WTC11 (cell line): ENCODE measurements around the gene OR11H7. TPM values are rescaled to one million over a fixed set of nuclear protein-coding genes. Genes with fewer than 3 reads are reported as not detected.

Source experiments
- ATAC-seq: fragments of 200-7000 bp; cut with Tn5 transposase; 2 replicates; pipeline ENCODE4 v1.10.0; 2021; ENCODE audit warnings: mild to moderate bottlenecking, moderate library complexity
- CTCF ChIA-PET: fragments of 300-600 bp; sonication (Branson Sonifier 250); formaldehyde crosslinking; loops from one replicate; lab custom pipeline; 2021; ENCODE audit warnings: antibody characterized with exemption; lab: Charles Lee
- POLR2A ChIA-PET: fragments of 350-600 bp; sonication (Branson Sonifier 250); formaldehyde crosslinking; loops from one replicate; lab custom pipeline; 2021; ENCODE audit warnings: antibody characterized with exemption; lab: Charles Lee
- DNase-seq: peaks from one replicate; pipeline ENCODE4 v3.0.0; 2021; ENCODE audit warnings: low spot score
- H3K27ac Mint-ChIP-seq: 2 replicates; pipeline ENCODE4 v1.8.0; 2021; ENCODE audit warnings: mixed read lengths
- H3K27me3 Mint-ChIP-seq: 2 replicates; pipeline ENCODE4 v1.8.0; 2021; ENCODE audit warnings: low read depth, mild to moderate bottlenecking, moderate library complexity, mixed read lengths
- H3K36me3 Mint-ChIP-seq: 2 replicates; pipeline ENCODE4 v1.8.0; 2021; ENCODE audit warnings: mixed read lengths
- H3K4me1 Mint-ChIP-seq: 2 replicates; pipeline ENCODE4 v1.8.0; 2022; ENCODE audit warnings: mixed read lengths
- H3K4me3 Mint-ChIP-seq: 2 replicates; pipeline ENCODE4 v1.8.0; 2021; ENCODE audit warnings: mild to moderate bottlenecking, moderate library complexity, mixed read lengths
- H3K9me3 Mint-ChIP-seq: 2 replicates; pipeline ENCODE4 v1.8.0; 2021; ENCODE audit warnings: mixed read lengths
- CBFB ChIP-seq: sonication (generic); formaldehyde crosslinking; IDR thresholded peaks from 2 replicates; pipeline ENCODE4 v1.8.1; 2022; ENCODE audit warnings: mild to moderate bottlenecking, low read depth, missing genetic modification reagents
- ESRRA ChIP-seq: sonication (generic); formaldehyde crosslinking; IDR thresholded peaks from 2 replicates; pipeline ENCODE4 v1.8.1; 2022; ENCODE audit warnings: mild to moderate bottlenecking, missing genetic modification reagents, borderline replicate concordance
- MYBL2 ChIP-seq: sonication (generic); formaldehyde crosslinking; IDR thresholded peaks from 2 replicates; pipeline ENCODE4 v1.8.1; 2023; ENCODE audit warnings: mild to moderate bottlenecking, moderate library complexity, missing genetic modification reagents
- NFE2L1 ChIP-seq: sonication (generic); formaldehyde crosslinking; IDR thresholded peaks from 2 replicates; pipeline ENCODE4 v1.8.1; 2023; ENCODE audit warnings: missing genetic modification reagents
- NFYB ChIP-seq: sonication (generic); formaldehyde crosslinking; conservative IDR thresholded peaks from 2 replicates; pipeline ENCODE4 v1.8.0; 2022; ENCODE audit warnings: low read depth, missing genetic modification reagents
- SMAD3 ChIP-seq: sonication (generic); formaldehyde crosslinking; IDR thresholded peaks from 2 replicates; pipeline ENCODE4 v1.8.0; 2022; ENCODE audit warnings: missing genetic modification reagents, mild to moderate bottlenecking, borderline replicate concordance
- SMAD4 ChIP-seq: sonication (generic); formaldehyde crosslinking; IDR thresholded peaks from 2 replicates; pipeline ENCODE4 v1.8.0; 2022; ENCODE audit warnings: mild to moderate bottlenecking, missing genetic modification reagents
- TEAD4 ChIP-seq: sonication (generic); formaldehyde crosslinking; IDR thresholded peaks from 2 replicates; pipeline ENCODE4 v1.8.0; 2022; ENCODE audit warnings: mild to moderate bottlenecking, missing genetic modification reagents
- ZBTB21 ChIP-seq: sonication (generic); formaldehyde crosslinking; IDR thresholded peaks from 2 replicates; pipeline ENCODE4 v1.8.1; 2023; ENCODE audit warnings: mild to moderate bottlenecking, missing genetic modification reagents, borderline replicate concordance
- total RNA-seq: library from RNA; stranded (reverse); gene quantifications from 3 replicates; pipeline ENCODE4 v1.2.3, GENCODE V29; 2021
- TF ChIP-seq, protein P1 (sequence below): sonication (generic); formaldehyde crosslinking; conservative IDR thresholded peaks from 2 replicates; pipeline ENCODE4 v1.8.1; 2022; ENCODE audit warnings: mild to moderate bottlenecking, missing genetic modification reagents
- TF ChIP-seq, protein P2 (sequence below): fragments of 250-450 bp; sonication (Bioruptor Pico); IDR thresholded peaks from 2 replicates; pipeline ENCODE4 v2.1.2; 2022; ENCODE audit warnings: mild to moderate bottlenecking, moderate library complexity
- TF ChIP-seq, protein P3 (sequence below): sonication (generic); formaldehyde crosslinking; IDR thresholded peaks from 2 replicates; pipeline ENCODE4 v1.8.0; 2022; ENCODE audit warnings: mild to moderate bottlenecking, missing genetic modification reagents
- TF ChIP-seq, protein P4 (sequence below): fragments of 250-450 bp; sonication (Bioruptor Pico); IDR thresholded peaks from 2 replicates; pipeline ENCODE4 v1.9.0; 2021; ENCODE audit warnings: moderate library complexity, mild to moderate bottlenecking, inconsistent platforms, borderline replicate concordance
- TF ChIP-seq, protein P5 (sequence below): sonication (generic); formaldehyde crosslinking; IDR thresholded peaks from 2 replicates; pipeline ENCODE4 v1.8.0; 2023; ENCODE audit warnings: missing genetic modification reagents
- TF ChIP-seq, protein P6 (sequence below): sonication (generic); formaldehyde crosslinking; IDR thresholded peaks from 2 replicates; pipeline ENCODE4 v1.8.1; 2022; ENCODE audit warnings: mild to moderate bottlenecking, moderate library complexity, missing genetic modification reagents
- TF ChIP-seq, protein P7 (sequence below): sonication (generic); formaldehyde crosslinking; IDR thresholded peaks from 2 replicates; pipeline ENCODE4 v1.8.1; 2023; ENCODE audit warnings: mild to moderate bottlenecking, missing genetic modification reagents
- TF ChIP-seq, protein P8 (sequence below): sonication (generic); formaldehyde crosslinking; IDR thresholded peaks from 2 replicates; pipeline ENCODE4 v1.8.0; 2023; ENCODE audit warnings: mild to moderate bottlenecking, missing genetic modification reagents
- TF ChIP-seq, protein P9 (sequence below): sonication (generic); formaldehyde crosslinking; IDR thresholded peaks from 2 replicates; pipeline ENCODE4 v1.8.1; 2022; ENCODE audit warnings: low read depth, mild to moderate bottlenecking, moderate library complexity, missing genetic modification reagents, borderline replicate concordance

Gene OR11H7
- total RNA-seq, 1 experiment from 2014 or later, result not detected

DNA sequence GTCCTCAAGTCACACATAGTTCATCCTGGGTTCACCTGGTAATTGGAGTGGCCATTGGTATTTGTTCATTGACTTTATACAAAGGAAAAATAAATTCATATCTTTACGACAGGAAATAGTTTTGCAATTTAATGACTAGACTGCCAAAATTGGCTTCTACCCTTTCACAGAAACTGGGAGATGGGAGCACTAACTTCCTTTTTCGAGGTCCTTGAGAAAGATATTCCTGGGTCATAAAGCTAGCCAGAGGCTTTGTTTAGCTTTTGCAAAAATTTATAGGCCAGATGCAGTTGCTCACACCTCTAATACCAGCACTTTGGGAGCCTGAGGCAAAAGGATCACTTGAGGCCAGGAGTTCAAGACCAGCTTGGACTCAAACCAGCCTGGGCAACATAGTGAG, 48.3 kb upstream of the OR11H7 start (continued):
- TF ChIP-seq, protein P1, sequence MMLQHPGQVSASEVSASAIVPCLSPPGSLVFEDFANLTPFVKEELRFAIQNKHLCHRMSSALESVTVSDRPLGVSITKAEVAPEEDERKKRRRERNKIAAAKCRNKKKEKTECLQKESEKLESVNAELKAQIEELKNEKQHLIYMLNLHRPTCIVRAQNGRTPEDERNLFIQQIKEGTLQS, result no peak
- TF ChIP-seq, all 79 proteins: peak for 0

DNA sequence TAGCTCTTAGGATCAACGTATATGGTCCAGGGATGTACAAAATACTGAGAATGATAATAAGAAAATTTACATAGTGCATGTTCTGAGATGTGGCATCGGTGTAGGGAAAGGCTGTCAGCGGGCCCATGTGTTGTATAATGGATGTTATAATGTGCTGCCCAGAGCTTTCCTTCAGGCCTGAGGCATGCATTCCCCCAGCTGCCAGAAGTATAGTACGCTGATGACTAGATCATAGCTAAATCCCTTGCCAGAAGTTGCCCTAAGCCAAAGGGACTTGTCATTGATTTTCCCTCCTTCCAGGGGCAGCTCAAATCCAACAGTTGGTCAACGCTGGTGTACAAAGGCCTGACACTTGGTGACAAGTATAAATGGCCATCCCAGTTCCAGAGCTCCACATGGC, 44.6 kb upstream of the OR11H7 start:
- ATAC-seq (no peak), DNase-seq (no peak)
- ChIA-PET POLR2A (no interaction called here), CTCF (no interaction called here)
- Mint-ChIP-seq H3K27ac (no peak overlapping the region), H3K4me1 (no peaks in the 10 kb centered on the region), H3K9me3 (peaks cover 95% of the 10 kb centered on the region), H3K36me3 (peaks cover 61% of the 10 kb centered on the region), H3K4me3 (no peak overlapping the region), H3K27me3 (peaks cover 9% of the 10 kb centered on the region)
- TF ChIP-seq TEAD4 (CRISPR knock-in tag), result no peak
- no peak for TF ChIP-seq ZBTB21 (CRISPR knock-in tag)
- TF ChIP-seq, protein P2, sequence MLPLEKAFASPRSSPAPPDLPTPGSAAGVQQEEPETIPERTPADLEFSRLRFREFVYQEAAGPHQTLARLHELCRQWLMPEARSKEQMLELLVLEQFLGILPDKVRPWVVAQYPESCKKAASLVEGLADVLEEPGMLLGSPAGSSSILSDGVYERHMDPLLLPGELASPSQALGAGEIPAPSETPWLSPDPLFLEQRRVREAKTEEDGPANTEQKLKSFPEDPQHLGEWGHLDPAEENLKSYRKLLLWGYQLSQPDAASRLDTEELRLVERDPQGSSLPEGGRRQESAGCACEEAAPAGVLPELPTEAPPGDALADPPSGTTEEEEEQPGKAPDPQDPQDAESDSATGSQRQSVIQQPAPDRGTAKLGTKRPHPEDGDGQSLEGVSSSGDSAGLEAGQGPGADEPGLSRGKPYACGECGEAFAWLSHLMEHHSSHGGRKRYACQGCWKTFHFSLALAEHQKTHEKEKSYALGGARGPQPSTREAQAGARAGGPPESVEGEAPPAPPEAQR, result no peak

DNA sequence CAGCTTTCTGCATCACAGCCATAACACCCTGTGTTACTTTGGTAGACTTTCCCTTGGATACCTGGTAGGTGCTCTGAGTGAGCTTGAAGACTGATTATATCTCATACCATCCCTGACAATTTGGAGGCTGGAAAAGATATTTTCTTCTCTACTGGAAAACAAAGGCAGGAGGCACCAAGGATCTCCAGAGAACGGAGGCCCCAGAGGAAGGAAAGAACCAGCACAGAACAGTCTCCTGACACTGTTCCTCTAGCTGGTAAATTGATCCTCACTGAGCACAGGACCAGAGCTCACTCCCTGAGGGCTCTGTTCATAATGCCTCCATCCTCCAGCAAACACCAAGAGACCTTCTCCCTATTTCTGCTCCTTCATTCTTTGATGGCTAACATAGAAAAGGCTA, 38.2 kb upstream of the OR11H7 start, which contains the start of gene OR11G2:
Gene OR11G2, plus strand, starts transcription at position 301 of the 400 bp plus-strand sequence. CDS start 6,542 bp downstream, outside the sequence.
- TF ChIP-seq SMAD4 (no peak), MYBL2 (CRISPR knock-in tag) (no peak), CBFB (CRISPR knock-in tag) (no peak), NFYB (no peak), ESRRA (CRISPR knock-in tag) (no peak), SMAD3 (CRISPR knock-in tag) (no peak), NFE2L1 (no peak), ZBTB21 (CRISPR knock-in tag) (no peak)
- TF ChIP-seq, protein P2, result no peak
- TF ChIP-seq, protein P3, sequence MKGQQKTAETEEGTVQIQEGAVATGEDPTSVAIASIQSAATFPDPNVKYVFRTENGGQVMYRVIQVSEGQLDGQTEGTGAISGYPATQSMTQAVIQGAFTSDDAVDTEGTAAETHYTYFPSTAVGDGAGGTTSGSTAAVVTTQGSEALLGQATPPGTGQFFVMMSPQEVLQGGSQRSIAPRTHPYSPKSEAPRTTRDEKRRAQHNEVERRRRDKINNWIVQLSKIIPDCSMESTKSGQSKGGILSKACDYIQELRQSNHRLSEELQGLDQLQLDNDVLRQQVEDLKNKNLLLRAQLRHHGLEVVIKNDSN (CRISPR knock-in tag), result no peak
- TF ChIP-seq, protein P4, sequence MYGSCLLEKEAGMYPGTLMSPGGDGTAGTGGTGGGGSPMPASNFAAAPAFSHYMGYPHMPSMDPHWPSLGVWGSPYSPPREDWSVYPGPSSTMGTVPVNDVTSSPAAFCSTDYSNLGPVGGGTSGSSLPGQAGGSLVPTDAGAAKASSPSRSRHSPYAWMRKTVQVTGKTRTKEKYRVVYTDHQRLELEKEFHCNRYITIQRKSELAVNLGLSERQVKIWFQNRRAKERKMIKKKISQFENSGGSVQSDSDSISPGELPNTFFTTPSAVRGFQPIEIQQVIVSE (CRISPR knock-in tag), result no peak
- TF ChIP-seq, protein P5, sequence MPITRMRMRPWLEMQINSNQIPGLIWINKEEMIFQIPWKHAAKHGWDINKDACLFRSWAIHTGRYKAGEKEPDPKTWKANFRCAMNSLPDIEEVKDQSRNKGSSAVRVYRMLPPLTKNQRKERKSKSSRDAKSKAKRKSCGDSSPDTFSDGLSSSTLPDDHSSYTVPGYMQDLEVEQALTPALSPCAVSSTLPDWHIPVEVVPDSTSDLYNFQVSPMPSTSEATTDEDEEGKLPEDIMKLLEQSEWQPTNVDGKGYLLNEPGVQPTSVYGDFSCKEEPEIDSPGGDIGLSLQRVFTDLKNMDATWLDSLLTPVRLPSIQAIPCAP (CRISPR knock-in tag), result no peak
- TF ChIP-seq, protein P6, sequence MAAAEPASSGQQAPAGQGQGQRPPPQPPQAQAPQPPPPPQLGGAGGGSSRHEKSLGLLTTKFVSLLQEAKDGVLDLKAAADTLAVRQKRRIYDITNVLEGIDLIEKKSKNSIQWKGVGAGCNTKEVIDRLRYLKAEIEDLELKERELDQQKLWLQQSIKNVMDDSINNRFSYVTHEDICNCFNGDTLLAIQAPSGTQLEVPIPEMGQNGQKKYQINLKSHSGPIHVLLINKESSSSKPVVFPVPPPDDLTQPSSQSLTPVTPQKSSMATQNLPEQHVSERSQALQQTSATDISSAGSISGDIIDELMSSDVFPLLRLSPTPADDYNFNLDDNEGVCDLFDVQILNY (CRISPR knock-in tag), result no peak
- TF ChIP-seq, protein P7, sequence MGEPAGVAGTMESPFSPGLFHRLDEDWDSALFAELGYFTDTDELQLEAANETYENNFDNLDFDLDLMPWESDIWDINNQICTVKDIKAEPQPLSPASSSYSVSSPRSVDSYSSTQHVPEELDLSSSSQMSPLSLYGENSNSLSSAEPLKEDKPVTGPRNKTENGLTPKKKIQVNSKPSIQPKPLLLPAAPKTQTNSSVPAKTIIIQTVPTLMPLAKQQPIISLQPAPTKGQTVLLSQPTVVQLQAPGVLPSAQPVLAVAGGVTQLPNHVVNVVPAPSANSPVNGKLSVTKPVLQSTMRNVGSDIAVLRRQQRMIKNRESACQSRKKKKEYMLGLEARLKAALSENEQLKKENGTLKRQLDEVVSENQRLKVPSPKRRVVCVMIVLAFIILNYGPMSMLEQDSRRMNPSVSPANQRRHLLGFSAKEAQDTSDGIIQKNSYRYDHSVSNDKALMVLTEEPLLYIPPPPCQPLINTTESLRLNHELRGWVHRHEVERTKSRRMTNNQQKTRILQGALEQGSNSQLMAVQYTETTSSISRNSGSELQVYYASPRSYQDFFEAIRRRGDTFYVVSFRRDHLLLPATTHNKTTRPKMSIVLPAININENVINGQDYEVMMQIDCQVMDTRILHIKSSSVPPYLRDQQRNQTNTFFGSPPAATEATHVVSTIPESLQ, result no peak
- TF ChIP-seq, protein P8, sequence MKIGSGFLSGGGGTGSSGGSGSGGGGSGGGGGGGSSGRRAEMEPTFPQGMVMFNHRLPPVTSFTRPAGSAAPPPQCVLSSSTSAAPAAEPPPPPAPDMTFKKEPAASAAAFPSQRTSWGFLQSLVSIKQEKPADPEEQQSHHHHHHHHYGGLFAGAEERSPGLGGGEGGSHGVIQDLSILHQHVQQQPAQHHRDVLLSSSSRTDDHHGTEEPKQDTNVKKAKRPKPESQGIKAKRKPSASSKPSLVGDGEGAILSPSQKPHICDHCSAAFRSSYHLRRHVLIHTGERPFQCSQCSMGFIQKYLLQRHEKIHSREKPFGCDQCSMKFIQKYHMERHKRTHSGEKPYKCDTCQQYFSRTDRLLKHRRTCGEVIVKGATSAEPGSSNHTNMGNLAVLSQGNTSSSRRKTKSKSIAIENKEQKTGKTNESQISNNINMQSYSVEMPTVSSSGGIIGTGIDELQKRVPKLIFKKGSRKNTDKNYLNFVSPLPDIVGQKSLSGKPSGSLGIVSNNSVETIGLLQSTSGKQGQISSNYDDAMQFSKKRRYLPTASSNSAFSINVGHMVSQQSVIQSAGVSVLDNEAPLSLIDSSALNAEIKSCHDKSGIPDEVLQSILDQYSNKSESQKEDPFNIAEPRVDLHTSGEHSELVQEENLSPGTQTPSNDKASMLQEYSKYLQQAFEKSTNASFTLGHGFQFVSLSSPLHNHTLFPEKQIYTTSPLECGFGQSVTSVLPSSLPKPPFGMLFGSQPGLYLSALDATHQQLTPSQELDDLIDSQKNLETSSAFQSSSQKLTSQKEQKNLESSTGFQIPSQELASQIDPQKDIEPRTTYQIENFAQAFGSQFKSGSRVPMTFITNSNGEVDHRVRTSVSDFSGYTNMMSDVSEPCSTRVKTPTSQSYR (CRISPR knock-in tag), result no peak
- TF ChIP-seq, protein P9, sequence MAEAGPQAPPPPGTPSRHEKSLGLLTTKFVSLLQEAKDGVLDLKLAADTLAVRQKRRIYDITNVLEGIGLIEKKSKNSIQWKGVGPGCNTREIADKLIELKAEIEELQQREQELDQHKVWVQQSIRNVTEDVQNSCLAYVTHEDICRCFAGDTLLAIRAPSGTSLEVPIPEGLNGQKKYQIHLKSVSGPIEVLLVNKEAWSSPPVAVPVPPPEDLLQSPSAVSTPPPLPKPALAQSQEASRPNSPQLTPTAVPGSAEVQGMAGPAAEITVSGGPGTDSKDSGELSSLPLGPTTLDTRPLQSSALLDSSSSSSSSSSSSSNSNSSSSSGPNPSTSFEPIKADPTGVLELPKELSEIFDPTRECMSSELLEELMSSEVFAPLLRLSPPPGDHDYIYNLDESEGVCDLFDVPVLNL (CRISPR knock-in tag), result no peak
- DNase-seq, result no peak
- Mint-ChIP-seq H3K4me3 (no peak within 1 kb of the TSS), H3K9me3 (peaks cover 92% of the 10 kb centered on the region), H3K36me3 (peaks cover 60% of the 10 kb centered on the region), H3K4me1 (no peaks in the 10 kb centered on the region), H3K27me3 (peaks cover 14% of the 10 kb centered on the region), H3K27ac (no peak within 1 kb of the TSS)
- CTCF ChIA-PET, result no interaction called here
- POLR2A ChIA-PET, result no interaction called here
- ATAC-seq, result no peak
